SK-N-SH treated with all-trans-retinoic acid at 6 μM for 48 hours (cell line): ENCODE measurements around the gene SAXO1.

Source experiments
- ATAC-seq: fragments of 200-7000 bp; cut with Tn5 transposase; 3 replicates; pipeline ENCODE4 v1.9.1; 2020; ENCODE audit warnings: mild to moderate bottlenecking, moderate library complexity
- ARNTL ChIP-seq: fragments of 450-650 bp; formaldehyde crosslinking; IDR thresholded peaks from 2 replicates; pipeline ENCODE4 v1.5.0; 2020; ENCODE audit warnings: low read depth, mild to moderate bottlenecking, moderate library complexity, borderline replicate concordance
- BACH2 ChIP-seq: fragments of 250-450 bp; sonication (Bioruptor Pico); IDR thresholded peaks from 2 replicates; pipeline ENCODE4 v1.9.0; 2021; ENCODE audit warnings: mild to moderate bottlenecking, borderline replicate concordance
- CSDC2 ChIP-seq: fragments of 250-450 bp; sonication (Bioruptor Pico); IDR thresholded peaks from 2 replicates; pipeline ENCODE4 v1.5.0; 2020; ENCODE audit warnings: mild to moderate bottlenecking, moderate library complexity
- ESRRG ChIP-seq: fragments of 250-450 bp; sonication (Bioruptor Pico); IDR thresholded peaks from 2 replicates; pipeline ENCODE4 v1.6.1; 2021; ENCODE audit warnings: mild to moderate bottlenecking
- GLIS3 ChIP-seq: fragments of 250-450 bp; sonication (Bioruptor Pico); IDR thresholded peaks from 2 replicates; pipeline ENCODE4 v1.5.0; 2020; ENCODE audit warnings: mild to moderate bottlenecking, moderate library complexity
- ISL1 ChIP-seq: fragments of 250-450 bp; sonication (Bioruptor Pico); IDR thresholded peaks from 2 replicates; pipeline ENCODE4 v2.1.2; 2022; ENCODE audit warnings: mild to moderate bottlenecking, moderate library complexity
- OSR1 ChIP-seq: fragments of 250-450 bp; sonication (Bioruptor Pico); IDR thresholded peaks from 2 replicates; pipeline ENCODE4 v1.8.0; 2022; ENCODE audit warnings: moderate library complexity, mild to moderate bottlenecking, inconsistent platforms
- PATZ1 ChIP-seq: fragments of 250-450 bp; sonication (Bioruptor Pico); IDR thresholded peaks from 2 replicates; pipeline ENCODE4 v1.8.0; 2020; ENCODE audit warnings: mild to moderate bottlenecking, moderate library complexity, borderline replicate concordance
- POU6F1 ChIP-seq: fragments of 250-450 bp; sonication (Bioruptor Pico); IDR thresholded peaks from 2 replicates; pipeline ENCODE4 v1.8.0; 2021; ENCODE audit warnings: low read depth, mild to moderate bottlenecking, moderate library complexity, borderline replicate concordance
- PPARA ChIP-seq: fragments of 250-450 bp; sonication (Bioruptor Pico); IDR thresholded peaks from 2 replicates; pipeline ENCODE4 v1.5.0; 2020; ENCODE audit warnings: mild to moderate bottlenecking, borderline replicate concordance
- RARB ChIP-seq: fragments of 250-450 bp; sonication (Bioruptor Pico); IDR thresholded peaks from 2 replicates; pipeline ENCODE4 v1.8.0; 2021; ENCODE audit warnings: mild to moderate bottlenecking, moderate library complexity
- SNAI2 ChIP-seq: fragments of 250-450 bp; sonication (Bioruptor Pico); IDR thresholded peaks from 2 replicates; pipeline ENCODE4 v1.5.0; 2020; ENCODE audit warnings: mild to moderate bottlenecking, moderate library complexity
- TCF4 ChIP-seq: fragments of 250-450 bp; sonication (Bioruptor Pico); IDR thresholded peaks from 2 replicates; pipeline ENCODE4 v1.8.0; 2021; ENCODE audit warnings: mild to moderate bottlenecking, moderate library complexity, borderline replicate concordance
- TOX ChIP-seq: fragments of 250-450 bp; sonication (Bioruptor Pico); IDR thresholded peaks from 2 replicates; pipeline ENCODE4 v1.8.0; 2021; ENCODE audit warnings: mild to moderate bottlenecking, moderate library complexity, borderline replicate concordance
- TSHZ2 ChIP-seq: fragments of 250-450 bp; sonication (Bioruptor Pico); IDR thresholded peaks from 2 replicates; pipeline ENCODE4 v1.5.0; 2020; ENCODE audit warnings: mild to moderate bottlenecking, moderate library complexity
- ZFP3 ChIP-seq: fragments of 250-450 bp; sonication (Bioruptor Pico); IDR thresholded peaks from 2 replicates; pipeline ENCODE4 v1.5.0; 2020; ENCODE audit warnings: mild to moderate bottlenecking, moderate library complexity
- ZNF565 ChIP-seq: fragments of 450-650 bp; formaldehyde crosslinking; conservative IDR thresholded peaks from 2 replicates; pipeline ENCODE4 v1.5.0; 2020; ENCODE audit warnings: low read depth, mild to moderate bottlenecking, moderate library complexity
- ZNF70 ChIP-seq: fragments of 450-650 bp; formaldehyde crosslinking; IDR thresholded peaks from 2 replicates; pipeline ENCODE4 v1.5.0; 2020; ENCODE audit warnings: mild to moderate bottlenecking, moderate library complexity
- ZNF8 ChIP-seq: fragments of 450-650 bp; formaldehyde crosslinking; IDR thresholded peaks from 2 replicates; pipeline ENCODE4 v1.5.0; 2020; ENCODE audit warnings: mild to moderate bottlenecking, moderate library complexity
- TF ChIP-seq, protein P1 (sequence below): fragments of 250-450 bp; sonication (Bioruptor Pico); IDR thresholded peaks from 2 replicates; pipeline ENCODE4 v1.5.1; 2021; ENCODE audit warnings: mild to moderate bottlenecking, moderate library complexity

SAXO1 gene

DNA sequence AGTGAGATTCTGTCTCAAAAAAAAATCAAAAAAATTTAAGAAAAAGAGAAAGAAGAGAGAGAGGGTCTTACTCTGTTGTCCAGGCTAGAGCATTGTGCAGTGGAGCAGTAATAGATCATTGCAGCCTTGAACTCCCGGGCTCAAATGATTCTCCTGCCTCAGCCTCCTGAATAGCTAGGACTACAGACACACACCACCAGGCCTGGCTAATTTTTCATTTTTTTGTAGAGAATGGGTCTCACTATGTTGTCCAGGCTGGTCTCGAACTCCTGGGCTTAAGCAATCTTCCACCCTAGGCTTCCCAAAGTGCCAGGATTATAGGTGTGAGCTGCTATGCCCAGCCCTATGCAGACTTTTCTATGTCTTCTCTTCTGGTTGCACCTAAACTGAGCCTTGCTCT is 41.2 kb upstream of the SAXO1 start:
- no peak for ATAC-seq
- TF ChIP-seq GLIS3 (CRISPR knock-in tag): no peak
- TF ChIP-seq, protein P1, sequence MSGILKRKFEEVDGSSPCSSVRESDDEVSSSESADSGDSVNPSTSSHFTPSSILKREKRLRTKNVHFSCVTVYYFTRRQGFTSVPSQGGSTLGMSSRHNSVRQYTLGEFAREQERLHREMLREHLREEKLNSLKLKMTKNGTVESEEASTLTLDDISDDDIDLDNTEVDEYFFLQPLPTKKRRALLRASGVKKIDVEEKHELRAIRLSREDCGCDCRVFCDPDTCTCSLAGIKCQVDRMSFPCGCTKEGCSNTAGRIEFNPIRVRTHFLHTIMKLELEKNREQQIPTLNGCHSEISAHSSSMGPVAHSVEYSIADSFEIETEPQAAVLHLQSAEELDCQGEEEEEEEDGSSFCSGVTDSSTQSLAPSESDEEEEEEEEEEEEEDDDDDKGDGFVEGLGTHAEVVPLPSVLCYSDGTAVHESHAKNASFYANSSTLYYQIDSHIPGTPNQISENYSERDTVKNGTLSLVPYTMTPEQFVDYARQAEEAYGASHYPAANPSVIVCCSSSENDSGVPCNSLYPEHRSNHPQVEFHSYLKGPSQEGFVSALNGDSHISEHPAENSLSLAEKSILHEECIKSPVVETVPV: no peak
- no peak for TF ChIP-seq CSDC2 (CRISPR knock-in tag)
- TF ChIP-seq BACH2: no peak
- TF ChIP-seq TCF4: no peak
- TF ChIP-seq POU6F1 (CRISPR knock-in tag): no peak
- TF ChIP-seq ISL1 (CRISPR knock-in tag): no peak
- no peak for TF ChIP-seq SNAI2 (CRISPR knock-in tag)
- no peak for TF ChIP-seq ZNF70 (CRISPR knock-in tag)
- TF ChIP-seq RARB (CRISPR knock-in tag): no peak
- TF ChIP-seq PPARA (CRISPR knock-in tag): no peak
- TF ChIP-seq ARNTL: no peak
- TF ChIP-seq PATZ1 (CRISPR knock-in tag): no peak
- no peak for TF ChIP-seq ESRRG (CRISPR knock-in tag)
- no peak for TF ChIP-seq ZFP3
- TF ChIP-seq ZNF565 (CRISPR knock-in tag): no peak

DNA sequence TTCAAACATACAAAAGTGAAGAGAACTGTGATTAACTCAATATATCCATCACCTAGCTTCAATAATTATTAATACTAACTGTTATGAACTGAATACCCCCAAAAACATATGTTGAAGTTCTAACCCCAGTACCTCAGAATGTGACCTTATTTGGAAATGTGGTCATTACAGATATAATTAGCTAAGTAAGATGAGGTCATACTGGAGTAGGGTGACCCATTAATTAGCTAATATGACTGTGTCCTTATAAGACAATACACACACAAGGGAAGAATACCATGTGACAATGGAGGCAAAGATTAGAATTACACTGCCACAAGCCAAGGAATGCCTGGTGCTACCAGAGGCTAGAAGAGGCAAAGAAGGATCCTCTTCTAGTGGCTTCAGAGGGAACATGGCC is 24.0 kb upstream of the SAXO1 start:
- TF ChIP-seq TOX: no peak
- TF ChIP-seq OSR1 (CRISPR knock-in tag): no peak
- TF ChIP-seq ARNTL: no peak
- no peak for TF ChIP-seq BACH2
- TF ChIP-seq TSHZ2 (CRISPR knock-in tag): no peak
- no peak for TF ChIP-seq ZNF8
- no peak for TF ChIP-seq CSDC2 (CRISPR knock-in tag)
- TF ChIP-seq PPARA (CRISPR knock-in tag): no peak
- no peak for TF ChIP-seq ZNF565 (CRISPR knock-in tag)
- TF ChIP-seq RARB (CRISPR knock-in tag): no peak

DNA sequence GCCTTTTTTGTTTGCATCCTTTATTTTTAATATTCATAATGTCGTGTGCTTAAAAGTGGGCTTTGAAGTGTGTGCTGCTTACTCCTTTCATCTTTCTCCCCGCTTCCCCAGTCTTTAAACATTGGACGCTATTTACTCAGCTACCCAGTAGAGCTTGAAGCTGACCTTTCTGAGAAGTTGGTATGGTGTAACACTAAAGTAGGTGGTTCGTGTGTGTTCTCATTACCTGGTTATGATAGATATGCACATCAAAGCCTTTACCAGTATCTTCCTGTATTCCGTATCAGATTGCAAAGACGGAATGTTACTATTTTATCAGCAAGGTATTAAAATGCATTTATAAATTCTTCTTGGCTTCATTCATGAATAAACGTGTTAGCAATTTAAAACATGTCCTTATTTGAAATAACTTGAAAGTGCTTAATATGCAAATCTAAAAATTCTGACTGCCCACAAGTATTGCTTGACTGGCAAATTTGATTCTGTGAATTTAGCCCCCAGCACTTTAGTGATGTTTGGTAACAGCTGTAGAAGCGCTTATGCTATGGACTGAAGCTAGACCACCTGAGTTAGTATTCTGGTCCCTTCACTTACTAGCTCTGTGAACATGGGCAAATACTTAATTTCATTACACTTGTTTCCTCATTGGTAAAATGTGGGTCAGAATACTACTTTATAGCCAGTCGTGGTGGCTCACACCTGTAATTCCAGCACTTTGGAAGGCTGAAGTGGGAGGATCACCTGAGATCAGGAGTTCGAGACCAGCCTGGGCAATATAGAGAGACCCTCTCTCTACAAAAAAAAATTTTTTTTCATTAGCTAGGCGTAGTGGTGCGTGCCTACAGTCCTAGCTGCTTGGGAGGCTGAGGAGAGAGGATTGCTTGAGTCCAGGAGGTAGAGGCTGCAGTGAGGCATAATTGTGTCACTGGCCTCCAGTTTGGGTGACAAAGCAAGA is 17.9 kb upstream of the SAXO1 start:
- TF ChIP-seq RARB (CRISPR knock-in tag): no peak
- no peak for TF ChIP-seq TSHZ2 (CRISPR knock-in tag)
- no peak for TF ChIP-seq ZFP3
- TF ChIP-seq CSDC2 (CRISPR knock-in tag): no peak
- no peak for TF ChIP-seq ZNF8
- no peak for TF ChIP-seq ZNF565 (CRISPR knock-in tag)
- TF ChIP-seq ESRRG (CRISPR knock-in tag): no peak
- no peak for ATAC-seq

More for the DNA sequence above, 24.0 kb upstream of the SAXO1 start:
- ATAC-seq: no peak
